GM23338 (cell line): ENCODE measurements around the gene PNP. TPM values are rescaled to one million over a fixed set of nuclear protein-coding genes. Genes with fewer than 3 reads are reported as not detected.

Experiments
- ATAC-seq: fragments of 200-7000 bp; cut with Tn5 transposase; 3 replicates; pipeline ENCODE4 v1.9.1; 2020
- DNase-seq: peaks from one replicate; pipeline ENCODE4 v3.0.0-alpha.2; 2015; ENCODE audit warnings: low spot score
- H2AFZ ChIP-seq: fragments of 200-600 bp; sonication (generic); 2 replicates; pipeline ENCODE4 v1.8.0; 2016; ENCODE audit warnings: antibody characterized with exemption, mild to moderate bottlenecking, moderate library complexity
- H3F3A ChIP-seq: fragments of 200-600 bp; sonication (generic); replicated peaks from 2 replicates; pipeline ENCODE4 v1.8.0; 2017; ENCODE audit warnings: antibody characterized with exemption, mixed run types, low read depth
- H3K27ac ChIP-seq: fragments of 200-600 bp; sonication (generic); 2 replicates; pipeline ENCODE4 v1.6.1; 2016; ENCODE audit warnings: low read depth
- H3K27me3 ChIP-seq: fragments of 200-600 bp; sonication (generic); 2 replicates; pipeline ENCODE4 v1.8.0; 2016; ENCODE audit warnings: mild to moderate bottlenecking, mixed run types, moderate library complexity; ENCODE audit not compliant: insufficient read depth
- H3K36me3 ChIP-seq: fragments of 200-600 bp; sonication (generic); 2 replicates; pipeline ENCODE4 v1.8.0; 2016; ENCODE audit warnings: mild to moderate bottlenecking; ENCODE audit not compliant: insufficient read depth
- H3K4me1 ChIP-seq: fragments of 200-600 bp; sonication (generic); 2 replicates; pipeline ENCODE4 v1.8.0; 2016; ENCODE audit warnings: mild to moderate bottlenecking, moderate library complexity; ENCODE audit not compliant: insufficient read depth
- H3K4me2 ChIP-seq: fragments of 200-600 bp; sonication (generic); 2 replicates; pipeline ENCODE4 v1.7.1; 2017; ENCODE audit warnings: mixed run types
- H3K4me3 ChIP-seq: fragments of 200-600 bp; sonication (generic); 2 replicates; pipeline ENCODE4 v1.6.1; 2016; ENCODE audit warnings: mixed run types
- H3K79me2 ChIP-seq: fragments of 200-600 bp; sonication (generic); replicated peaks from 2 replicates; pipeline ENCODE4 v1.8.0; 2017; ENCODE audit warnings: mild to moderate bottlenecking; ENCODE audit not compliant: insufficient read depth
- H3K9me2 ChIP-seq: fragments of 200-600 bp; sonication (generic); 2 replicates; pipeline ENCODE4 v1.8.0; 2017; ENCODE audit not compliant: insufficient read depth
- H4K20me1 ChIP-seq: fragments of 200-600 bp; sonication (generic); replicated peaks from 2 replicates; pipeline ENCODE4 v1.8.0; 2017; ENCODE audit warnings: mild to moderate bottlenecking; ENCODE audit not compliant: insufficient read depth
- H3K27ac Mint-ChIP-seq: 2 replicates; pipeline ENCODE4 v1.8.0; 2020; ENCODE audit warnings: inconsistent platforms, mild to moderate bottlenecking, moderate library complexity, mixed read lengths
- H3K27me3 Mint-ChIP-seq: 3 replicates; pipeline ENCODE4 v1.8.0; 2022; ENCODE audit warnings: low read depth, mild to moderate bottlenecking, moderate library complexity, mixed read lengths, inconsistent platforms; ENCODE audit not compliant: insufficient read depth, poor library complexity
- H3K36me3 Mint-ChIP-seq: 3 replicates; pipeline ENCODE4 v1.8.0; 2021; ENCODE audit warnings: low read depth, mild to moderate bottlenecking, inconsistent platforms, moderate library complexity, mixed read lengths
- H3K4me1 Mint-ChIP-seq: 3 replicates; pipeline ENCODE4 v1.8.0; 2020; ENCODE audit warnings: mild to moderate bottlenecking, inconsistent platforms, mixed read lengths
- H3K4me3 Mint-ChIP-seq: 3 replicates; pipeline ENCODE4 v1.8.0; 2021; ENCODE audit warnings: moderate library complexity, mild to moderate bottlenecking, inconsistent platforms, mixed read lengths
- H3K9me3 Mint-ChIP-seq: 3 replicates; pipeline ENCODE4 v1.8.0; 2020; ENCODE audit warnings: moderate library complexity, mild to moderate bottlenecking, inconsistent platforms, mixed read lengths
- CREB1 ChIP-seq: fragments of 250-450 bp; sonication (Bioruptor Pico); IDR thresholded peaks from 2 replicates; pipeline ENCODE4 v1.5.0; 2020; ENCODE audit warnings: low read depth, mild to moderate bottlenecking, moderate library complexity
- CTCF ChIP-seq, 2 experiments: fragments of 200-600 bp in 1 of 2; sonication (generic) in 1 of 2; conservative IDR thresholded peaks; 2 replicates each; pipeline versions ENCODE4 v1.5.1 to v1.6.1; 2016 to 2017; ENCODE audit warnings: antibody characterized with exemption in 2 of 2, low read depth in 2 of 2, mild to moderate bottlenecking in 2 of 2, moderate library complexity in 1 of 2
- ETS1 ChIP-seq: IDR thresholded peaks from 2 replicates; pipeline ENCODE4 v1.6.1; 2016; ENCODE audit warnings: antibody characterized with exemption
- EZH2 ChIP-seq: fragments of 200-600 bp; sonication (generic); IDR thresholded peaks from one replicate; pipeline ENCODE4 v1.8.0; 2017; ENCODE audit warnings: antibody characterized with exemption, mild to moderate bottlenecking, low read depth; ENCODE audit not compliant: unreplicated experiment
- EZH2phosphoT487 ChIP-seq: fragments of 200-600 bp; sonication (generic); IDR thresholded peaks from one replicate; pipeline ENCODE4 v1.8.1; 2018; ENCODE audit warnings: antibody characterized with exemption; ENCODE audit not compliant: unreplicated experiment
- JUNB ChIP-seq: IDR thresholded peaks from one replicate; pipeline ENCODE4 v1.6.1; 2016; ENCODE audit warnings: antibody characterized with exemption; ENCODE audit not compliant: unreplicated experiment
- NANOG ChIP-seq: IDR thresholded peaks from 2 replicates; pipeline ENCODE4 v1.6.1; 2016; ENCODE audit warnings: antibody characterized with exemption, borderline replicate concordance
- POLR2AphosphoS5 ChIP-seq: IDR thresholded peaks from 2 replicates; pipeline ENCODE4 v1.6.1; 2016; ENCODE audit warnings: antibody characterized with exemption, low read depth
- REST ChIP-seq: IDR thresholded peaks from one replicate; pipeline ENCODE4 v1.6.1; 2018; ENCODE audit warnings: antibody characterized with exemption; ENCODE audit not compliant: unreplicated experiment
- STAT1 ChIP-seq: IDR thresholded peaks from one replicate; pipeline ENCODE4 v1.6.1; 2016; ENCODE audit warnings: antibody characterized with exemption; ENCODE audit not compliant: unreplicated experiment
- ZNF114 ChIP-seq: fragments of 250-450 bp; sonication (Bioruptor Pico); IDR thresholded peaks from 2 replicates; pipeline ENCODE4 v1.5.0; 2020; ENCODE audit warnings: mild to moderate bottlenecking, moderate library complexity
- ZNF331 ChIP-seq: fragments of 250-450 bp; sonication (Bioruptor Pico); IDR thresholded peaks from 2 replicates; pipeline ENCODE4 v1.5.0; 2020; ENCODE audit warnings: low read depth, mild to moderate bottlenecking, moderate library complexity
- ZNF462 ChIP-seq: fragments of 250-450 bp; sonication (Bioruptor Pico); IDR thresholded peaks from 2 replicates; pipeline ENCODE4 v1.5.0; 2020; ENCODE audit warnings: mild to moderate bottlenecking, moderate library complexity
- polyA plus RNA-seq: library from polyadenylated mRNA; unstranded; fragments of >200 nt; fragmentation: Nextera tagmentation; extraction: Ambion mirVana; gene quantifications from 2 replicates; pipeline ENCODE4 v1.2.1, GENCODE V29; 2016
- total RNA-seq: library from RNA; depleted of rRNA; stranded (reverse); fragments of >200 nt; shearing (Covaris generic); gene quantifications from 2 replicates; pipeline ENCODE4 v1.2.3, GENCODE V29; 2014

Gene PNP
- total and polyA plus RNA-seq, 2 experiments from 2014 or later, result 60.7 to 102 TPM

- Histone ChIP-seq H3K79me2 (no peaks in the 10 kb centered on the region), H3K27me3 (no peaks in the 10 kb centered on the region), H2AFZ (peak overlapping the region; percentile 49), H3K4me3 (no peak overlapping the region), H3K36me3 (0 out of 2 replicates have a peak, but pooled peaks cover 2% of the 10 kb centered on the region), H3K27ac (no peak overlapping the region), H3F3A (peaks cover 3% of the 10 kb centered on the region; the same call in 1 of the 2 replicates), H3K9me2 (no peaks in the 10 kb centered on the region; the same call in 1 of the 2 replicates), H3K4me2 (no peak overlapping the region), H3K4me1 (peaks cover 27% of the 10 kb centered on the region), H4K20me1 (no peaks in the 10 kb centered on the region)
- peaks cover 45% of the 10 kb centered on the region for H3K4me1 Mint-ChIP-seq
- no peak for TF ChIP-seq REST
- TF ChIP-seq CTCF (conservative IDR thresholded peaks at IDR 0.05; ENCODE audit: low read depth in 2 of 2), result no peak
- TF ChIP-seq JUNB, result no peak
- no peak for TF ChIP-seq STAT1
- no peak for TF ChIP-seq NANOG
- no peak for TF ChIP-seq POLR2AphosphoS5
- no peak for TF ChIP-seq EZH2phosphoT487
- no peak for TF ChIP-seq ZNF114 (CRISPR knock-in tag)
- TF ChIP-seq EZH2, result no peak
- TF ChIP-seq ETS1, result no peak
- no peak for TF ChIP-seq CREB1 (CRISPR knock-in tag)
- TF ChIP-seq ZNF462 (CRISPR knock-in tag), result no peak
- TF ChIP-seq ZNF331 (CRISPR knock-in tag), result no peak
- H3K4me3 Mint-ChIP-seq, result no peak overlapping the region; the same call in 2 of the 3 replicates
- H3K27me3 Mint-ChIP-seq, result peaks cover 6% of the 10 kb centered on the region
- H3K9me3 Mint-ChIP-seq, result no peaks in the 10 kb centered on the region
- DNase-seq (no peak), ATAC-seq (peak; percentile 42)
- no peaks in the 10 kb centered on the region for H3K36me3 Mint-ChIP-seq
- peak overlapping the region; percentile 89 for H3K27ac Mint-ChIP-seq
These were observed 25.9 kb downstream of the PNP start for GRCh38 chr14:20494935-20495766.
